GM12873 (cell line): ENCODE data around the gene ALPK3.

Source experiments
- TF ChIP-seq, protein P1 (sequence below): IDR thresholded peaks from 2 replicates; pipeline ENCODE4 v1.5.1; 2012; ENCODE audit warnings: low read depth, mild to moderate bottlenecking, moderate library complexity, low read length, control low read depth; ENCODE audit not compliant: insufficient read depth; ENCODE audit errors: missing control alignments

ALPK3 gene

DNA sequence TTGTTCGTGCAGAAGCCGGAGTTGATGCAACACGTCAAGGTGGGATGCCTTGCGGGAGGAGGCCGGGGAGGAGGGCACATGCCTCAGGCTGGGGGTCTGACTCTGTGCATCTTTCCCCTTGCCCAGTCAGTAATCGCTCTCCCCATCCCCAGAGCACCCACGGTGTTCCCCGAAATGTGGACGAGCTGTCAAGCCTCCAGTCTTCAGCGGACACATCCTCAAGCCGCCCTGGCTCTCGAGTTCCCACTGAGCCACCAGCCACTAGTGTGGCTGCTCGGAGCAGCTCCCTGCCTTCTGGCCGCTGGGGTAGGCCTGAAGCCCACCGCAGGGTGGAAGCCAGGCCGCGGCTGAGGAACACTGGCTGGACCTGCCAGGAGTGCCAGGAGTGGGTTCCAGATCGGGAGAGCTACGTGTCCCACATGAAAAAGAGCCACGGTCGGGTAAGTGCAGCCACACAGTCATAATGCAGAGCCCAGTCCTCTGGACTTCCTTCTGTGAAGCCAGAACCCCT is 18.7 kb upstream of the ALPK3 start:
- TF ChIP-seq, protein P1, sequence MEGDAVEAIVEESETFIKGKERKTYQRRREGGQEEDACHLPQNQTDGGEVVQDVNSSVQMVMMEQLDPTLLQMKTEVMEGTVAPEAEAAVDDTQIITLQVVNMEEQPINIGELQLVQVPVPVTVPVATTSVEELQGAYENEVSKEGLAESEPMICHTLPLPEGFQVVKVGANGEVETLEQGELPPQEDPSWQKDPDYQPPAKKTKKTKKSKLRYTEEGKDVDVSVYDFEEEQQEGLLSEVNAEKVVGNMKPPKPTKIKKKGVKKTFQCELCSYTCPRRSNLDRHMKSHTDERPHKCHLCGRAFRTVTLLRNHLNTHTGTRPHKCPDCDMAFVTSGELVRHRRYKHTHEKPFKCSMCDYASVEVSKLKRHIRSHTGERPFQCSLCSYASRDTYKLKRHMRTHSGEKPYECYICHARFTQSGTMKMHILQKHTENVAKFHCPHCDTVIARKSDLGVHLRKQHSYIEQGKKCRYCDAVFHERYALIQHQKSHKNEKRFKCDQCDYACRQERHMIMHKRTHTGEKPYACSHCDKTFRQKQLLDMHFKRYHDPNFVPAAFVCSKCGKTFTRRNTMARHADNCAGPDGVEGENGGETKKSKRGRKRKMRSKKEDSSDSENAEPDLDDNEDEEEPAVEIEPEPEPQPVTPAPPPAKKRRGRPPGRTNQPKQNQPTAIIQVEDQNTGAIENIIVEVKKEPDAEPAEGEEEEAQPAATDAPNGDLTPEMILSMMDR, result no peak

DNA sequence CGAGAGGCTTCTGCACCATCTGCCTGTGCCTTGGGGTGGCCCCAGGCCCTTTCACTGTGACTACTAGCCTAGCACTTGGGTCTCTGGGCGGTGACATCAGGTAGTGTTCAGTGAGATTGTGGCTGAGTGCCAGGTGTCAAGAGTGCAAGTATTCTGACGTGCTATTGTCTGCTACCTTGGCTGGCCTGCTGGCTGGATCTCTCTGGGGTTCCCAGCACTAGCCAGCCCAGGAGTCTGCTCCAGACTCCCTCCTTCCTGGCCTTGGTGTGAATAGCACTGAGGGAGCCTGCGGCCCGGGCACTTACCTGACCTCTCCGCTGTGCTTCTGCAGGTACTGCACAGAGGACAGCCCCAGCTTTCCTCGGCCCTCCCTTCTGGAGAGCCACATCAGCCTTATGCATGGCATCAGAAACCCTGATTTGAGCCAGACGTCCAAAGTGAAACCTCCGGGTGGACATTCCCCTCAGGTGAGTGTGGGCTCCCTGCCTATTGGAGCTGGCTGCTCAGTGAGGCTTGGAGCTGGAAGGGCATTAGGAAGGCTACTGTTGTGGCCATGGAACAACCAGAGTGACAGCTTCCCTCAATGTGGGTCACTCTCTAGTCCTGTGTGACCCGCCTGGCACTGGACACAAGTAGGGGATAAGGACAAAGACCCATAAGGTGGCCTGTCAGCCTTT is 17.5 kb upstream of the ALPK3 start:
- TF ChIP-seq, protein P1, result no peak

DNA sequence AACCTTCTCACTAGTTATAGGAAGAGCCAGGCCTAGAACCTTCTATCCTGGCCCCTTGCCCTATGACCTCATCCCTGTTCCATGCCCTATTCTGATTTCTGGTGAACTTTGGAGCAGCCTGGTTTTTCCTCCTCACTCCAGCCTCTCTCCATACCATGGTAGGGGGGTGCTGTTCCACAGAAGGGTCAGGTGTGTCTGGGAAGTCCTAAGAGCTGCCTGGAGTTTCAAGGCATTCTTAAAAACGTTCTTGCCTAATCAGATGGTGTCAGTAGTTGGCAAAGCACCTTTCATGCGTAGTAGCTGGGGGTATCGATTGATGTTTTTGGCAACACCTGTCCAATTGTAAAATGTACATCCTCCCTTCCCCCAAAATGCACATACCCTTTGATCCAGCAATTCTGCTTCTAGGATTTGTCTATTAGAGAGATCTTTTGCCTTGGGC is 16.8 kb upstream of the ALPK3 start:
- TF ChIP-seq, protein P1, result no peak

DNA sequence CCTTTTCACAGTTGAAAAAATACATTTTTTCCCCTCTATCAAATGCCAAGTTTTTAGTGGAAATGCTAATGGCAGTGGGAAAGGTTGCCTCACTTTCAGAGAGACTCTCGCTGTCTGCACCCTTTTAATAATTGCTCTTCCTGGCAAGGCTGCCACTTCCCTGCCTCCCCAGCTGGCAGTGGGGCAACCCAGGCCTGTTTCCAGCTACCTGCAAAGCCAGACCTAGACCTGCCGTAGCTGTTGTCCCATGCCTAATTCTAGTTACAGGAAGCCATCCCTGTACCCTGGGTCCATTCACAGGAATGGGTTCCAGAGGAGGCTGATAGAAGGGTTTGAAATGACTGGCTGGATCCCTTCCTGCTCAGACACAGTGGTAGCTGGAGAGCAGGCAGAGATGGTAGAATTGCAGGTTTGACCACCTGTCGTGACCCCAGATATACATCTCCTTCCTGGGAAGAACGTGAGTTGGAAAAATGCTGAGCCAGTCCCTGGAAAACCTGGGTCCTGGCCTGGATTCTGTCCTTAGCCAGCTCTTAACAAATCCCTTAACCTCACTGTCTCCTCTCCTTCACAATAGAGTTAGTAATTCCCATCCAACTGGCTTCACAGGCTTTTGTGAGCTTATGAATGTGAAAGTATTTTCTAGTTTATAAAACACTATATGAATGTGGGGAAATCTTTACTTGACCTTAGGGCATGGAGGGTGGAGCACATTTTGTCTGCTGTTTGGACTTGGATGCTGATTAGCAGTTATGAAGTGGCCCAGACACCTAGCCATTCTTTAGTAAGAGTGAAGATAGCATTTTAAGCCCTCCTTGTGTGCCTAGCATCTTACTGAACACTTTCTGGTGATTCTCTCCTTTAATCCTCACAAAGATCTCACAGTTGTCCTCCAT is 12.9 kb upstream of the ALPK3 start:
- TF ChIP-seq, protein P1, result no peak

DNA sequence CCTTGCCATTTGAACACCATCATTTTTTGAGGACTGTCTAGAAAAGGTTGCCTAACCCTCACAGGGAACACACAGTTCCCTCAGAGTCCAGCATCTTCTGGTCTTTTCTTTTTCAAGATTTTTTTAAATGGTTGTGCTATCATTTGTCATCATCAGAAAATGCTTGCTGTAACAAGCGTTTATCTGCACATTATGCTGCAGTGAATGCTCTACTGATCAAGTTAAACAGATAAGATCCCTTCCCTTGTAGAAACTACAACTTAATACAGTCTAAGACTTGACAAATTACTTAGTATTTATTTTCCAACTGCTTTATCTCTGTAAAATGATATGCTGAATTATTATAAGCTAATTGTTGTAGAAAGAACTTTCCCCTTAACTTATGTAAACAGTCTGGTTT is 11.9 kb upstream of the ALPK3 start:
- TF ChIP-seq, protein P1, result no peak

DNA sequence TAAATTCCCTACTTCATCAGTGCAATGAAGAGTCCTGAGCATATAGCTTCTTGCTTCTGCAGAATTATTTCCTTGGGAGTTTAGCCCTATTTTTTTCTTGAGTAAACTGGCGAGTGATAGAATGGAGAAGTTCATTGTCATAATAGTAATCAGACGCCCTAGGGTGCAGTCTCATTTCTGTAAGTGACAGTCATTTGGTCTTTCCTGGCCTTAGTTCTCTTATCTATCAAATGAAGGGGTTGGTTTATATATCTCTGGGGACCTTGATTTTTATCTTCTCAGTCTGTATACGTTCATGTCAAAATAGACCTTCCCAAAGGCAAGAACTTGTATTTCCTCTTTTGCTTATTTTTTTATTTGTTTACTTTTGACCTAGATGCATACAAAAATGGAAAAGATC is 9.9 kb upstream of the ALPK3 start:
- TF ChIP-seq, protein P1, result no peak

DNA sequence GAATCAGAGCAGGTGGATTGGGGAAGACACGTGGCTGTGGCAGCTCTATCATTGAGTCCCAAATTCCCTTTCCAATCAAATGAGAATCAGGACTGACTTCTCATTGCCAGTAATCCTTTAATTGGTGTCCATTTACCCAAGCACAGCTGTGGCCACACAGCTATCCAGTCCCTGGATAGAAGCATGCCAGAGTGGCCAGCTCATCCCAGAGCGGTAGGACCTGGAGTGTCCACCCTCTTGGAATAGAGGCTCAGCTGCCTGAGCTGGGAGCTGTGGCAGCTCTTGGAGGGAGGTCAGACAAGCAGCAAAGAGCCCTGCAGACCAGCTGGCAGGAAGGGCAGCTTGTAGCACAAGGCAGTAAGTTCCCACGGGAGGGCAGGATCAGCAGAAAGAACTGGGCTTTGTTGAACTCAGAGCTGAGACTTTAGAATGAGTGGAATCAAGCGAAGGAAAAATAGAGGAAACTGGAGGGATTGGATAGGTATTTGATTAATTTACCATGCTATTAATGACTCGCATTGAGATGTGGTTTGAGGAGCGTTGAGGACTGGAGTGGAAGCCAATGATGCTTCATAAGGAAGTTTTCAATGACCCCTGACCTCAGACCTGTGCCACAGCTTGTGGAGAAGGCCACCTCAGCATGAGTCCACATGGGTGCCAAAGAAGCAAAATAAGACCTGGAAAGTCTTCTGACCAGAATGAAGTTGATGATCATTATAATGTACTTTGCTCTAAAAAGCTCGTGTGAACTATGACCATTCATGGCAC is 6.9 kb upstream of the ALPK3 start:
- TF ChIP-seq, protein P1, result no peak
